NK-92 treated with Interleukin-12 subunit alpha and Interleukin-12 subunit beta, amount 100 ng/mL, for 24 hours (cell line): ENCODE data around the gene CBS.
"Not testable (repeated sequence)": the region's sequence is repeated elsewhere in the genome, so short reads cannot be mapped to it uniquely, and the experiment has no call there.

Source experiments
- DNase-seq: peaks from one replicate; lab custom pipeline; 2025; lab: John Stamatoyannopoulos, UW

CBS gene

GRCh38 chr21:43024439-43025136, 51.0 kb downstream of the CBS start:
- no peak for DNase-seq

GRCh38 chr21:43023175-43023574, 52.5 kb downstream of the CBS start:
- no peak for DNase-seq

- DNase-seq = no peak
Measured at GRCh38 chr21:43021756-43022600, 53.7 kb downstream of the CBS start.

- DNase-seq = no peak
Measured at GRCh38 chr21:43021191-43021590, 54.4 kb downstream of the CBS start.

- no peak for DNase-seq
Measured at GRCh38 chr21:43020771-43021170, 54.9 kb downstream of the CBS start.

- DNase-seq = no peak
Measured at GRCh38 chr21:43020177-43020576, 55.5 kb downstream of the CBS start.

- no peak for DNase-seq
Measured at GRCh38 chr21:43018519-43018918, 57.1 kb downstream of the CBS start.

- DNase-seq = no peak
Measured at GRCh38 chr21:43016728-43017127, 58.9 kb downstream of the CBS start.

GRCh38 chr21:43015906-43016540, 59.6 kb downstream of the CBS start:
- no peak for DNase-seq

GRCh38 chr21:43012596-43012995, 63.0 kb downstream of the CBS start:
- DNase-seq = no peak

- DNase-seq = no peak
Measured at GRCh38 chr21:43006874-43007208, 68.8 kb downstream of the CBS start.

- not testable (repeated sequence) for DNase-seq
Measured at GRCh38 chr21:43006051-43006873, 69.4 kb downstream of the CBS start.

GRCh38 chr21:43005635-43006034, 70.0 kb downstream of the CBS start:
- DNase-seq = no peak

- no peak for DNase-seq
Measured at GRCh38 chr21:43004926-43005325, 70.7 kb downstream of the CBS start.
